GM23338 (cell line): ENCODE data around the gene WDR75. TPM values are rescaled to one million over a fixed set of nuclear protein-coding genes. Genes with fewer than 3 reads are reported as not detected.
A peak's percentile ranks its signal among the peaks of the same experiment; 100 is the strongest.

Experiments
- ATAC-seq: fragments of 200-7000 bp; cut with Tn5 transposase; 3 replicates; pipeline ENCODE4 v1.9.1; 2020
- DNase-seq: peaks from one replicate; pipeline ENCODE4 v3.0.0-alpha.2; 2015; ENCODE audit warnings: low spot score
- H2AFZ ChIP-seq: fragments of 200-600 bp; sonication (generic); 2 replicates; pipeline ENCODE4 v1.8.0; 2016; ENCODE audit warnings: antibody characterized with exemption, mild to moderate bottlenecking, moderate library complexity
- H3F3A ChIP-seq: fragments of 200-600 bp; sonication (generic); replicated peaks from 2 replicates; pipeline ENCODE4 v1.8.0; 2017; ENCODE audit warnings: antibody characterized with exemption, mixed run types, low read depth
- H3K27ac ChIP-seq: fragments of 200-600 bp; sonication (generic); 2 replicates; pipeline ENCODE4 v1.6.1; 2016; ENCODE audit warnings: low read depth
- H3K27me3 ChIP-seq: fragments of 200-600 bp; sonication (generic); 2 replicates; pipeline ENCODE4 v1.8.0; 2016; ENCODE audit warnings: mild to moderate bottlenecking, mixed run types, moderate library complexity; ENCODE audit not compliant: insufficient read depth
- H3K36me3 ChIP-seq: fragments of 200-600 bp; sonication (generic); 2 replicates; pipeline ENCODE4 v1.8.0; 2016; ENCODE audit warnings: mild to moderate bottlenecking; ENCODE audit not compliant: insufficient read depth
- H3K4me1 ChIP-seq: fragments of 200-600 bp; sonication (generic); 2 replicates; pipeline ENCODE4 v1.8.0; 2016; ENCODE audit warnings: mild to moderate bottlenecking, moderate library complexity; ENCODE audit not compliant: insufficient read depth
- H3K4me2 ChIP-seq: fragments of 200-600 bp; sonication (generic); 2 replicates; pipeline ENCODE4 v1.7.1; 2017; ENCODE audit warnings: mixed run types
- H3K4me3 ChIP-seq: fragments of 200-600 bp; sonication (generic); 2 replicates; pipeline ENCODE4 v1.6.1; 2016; ENCODE audit warnings: mixed run types
- H3K79me2 ChIP-seq: fragments of 200-600 bp; sonication (generic); replicated peaks from 2 replicates; pipeline ENCODE4 v1.8.0; 2017; ENCODE audit warnings: mild to moderate bottlenecking; ENCODE audit not compliant: insufficient read depth
- H3K9me2 ChIP-seq: fragments of 200-600 bp; sonication (generic); 2 replicates; pipeline ENCODE4 v1.8.0; 2017; ENCODE audit not compliant: insufficient read depth
- H4K20me1 ChIP-seq: fragments of 200-600 bp; sonication (generic); replicated peaks from 2 replicates; pipeline ENCODE4 v1.8.0; 2017; ENCODE audit warnings: mild to moderate bottlenecking; ENCODE audit not compliant: insufficient read depth
- H3K27ac Mint-ChIP-seq: 2 replicates; pipeline ENCODE4 v1.8.0; 2020; ENCODE audit warnings: inconsistent platforms, mild to moderate bottlenecking, moderate library complexity, mixed read lengths
- H3K27me3 Mint-ChIP-seq: 3 replicates; pipeline ENCODE4 v1.8.0; 2022; ENCODE audit warnings: low read depth, mild to moderate bottlenecking, moderate library complexity, mixed read lengths, inconsistent platforms; ENCODE audit not compliant: insufficient read depth, poor library complexity
- H3K36me3 Mint-ChIP-seq: 3 replicates; pipeline ENCODE4 v1.8.0; 2021; ENCODE audit warnings: low read depth, mild to moderate bottlenecking, inconsistent platforms, moderate library complexity, mixed read lengths
- H3K4me1 Mint-ChIP-seq: 3 replicates; pipeline ENCODE4 v1.8.0; 2020; ENCODE audit warnings: mild to moderate bottlenecking, inconsistent platforms, mixed read lengths
- H3K4me3 Mint-ChIP-seq: 3 replicates; pipeline ENCODE4 v1.8.0; 2021; ENCODE audit warnings: moderate library complexity, mild to moderate bottlenecking, inconsistent platforms, mixed read lengths
- H3K9me3 Mint-ChIP-seq: 3 replicates; pipeline ENCODE4 v1.8.0; 2020; ENCODE audit warnings: moderate library complexity, mild to moderate bottlenecking, inconsistent platforms, mixed read lengths
- CREB1 ChIP-seq: fragments of 250-450 bp; sonication (Bioruptor Pico); IDR thresholded peaks from 2 replicates; pipeline ENCODE4 v1.5.0; 2020; ENCODE audit warnings: low read depth, mild to moderate bottlenecking, moderate library complexity
- CTCF ChIP-seq, 2 experiments: fragments of 200-600 bp in 1 of 2; sonication (generic) in 1 of 2; conservative IDR thresholded peaks; 2 replicates each; pipeline versions ENCODE4 v1.5.1 to v1.6.1; 2016 to 2017; ENCODE audit warnings: antibody characterized with exemption in 2 of 2, low read depth in 2 of 2, mild to moderate bottlenecking in 2 of 2, moderate library complexity in 1 of 2
- ETS1 ChIP-seq: IDR thresholded peaks from 2 replicates; pipeline ENCODE4 v1.6.1; 2016; ENCODE audit warnings: antibody characterized with exemption
- EZH2 ChIP-seq: fragments of 200-600 bp; sonication (generic); IDR thresholded peaks from one replicate; pipeline ENCODE4 v1.8.0; 2017; ENCODE audit warnings: antibody characterized with exemption, mild to moderate bottlenecking, low read depth; ENCODE audit not compliant: unreplicated experiment
- EZH2phosphoT487 ChIP-seq: fragments of 200-600 bp; sonication (generic); IDR thresholded peaks from one replicate; pipeline ENCODE4 v1.8.1; 2018; ENCODE audit warnings: antibody characterized with exemption; ENCODE audit not compliant: unreplicated experiment
- NANOG ChIP-seq: IDR thresholded peaks from 2 replicates; pipeline ENCODE4 v1.6.1; 2016; ENCODE audit warnings: antibody characterized with exemption, borderline replicate concordance
- POLR2AphosphoS5 ChIP-seq: IDR thresholded peaks from 2 replicates; pipeline ENCODE4 v1.6.1; 2016; ENCODE audit warnings: antibody characterized with exemption, low read depth
- REST ChIP-seq: IDR thresholded peaks from one replicate; pipeline ENCODE4 v1.6.1; 2018; ENCODE audit warnings: antibody characterized with exemption; ENCODE audit not compliant: unreplicated experiment
- STAT1 ChIP-seq: IDR thresholded peaks from one replicate; pipeline ENCODE4 v1.6.1; 2016; ENCODE audit warnings: antibody characterized with exemption; ENCODE audit not compliant: unreplicated experiment
- ZNF114 ChIP-seq: fragments of 250-450 bp; sonication (Bioruptor Pico); IDR thresholded peaks from 2 replicates; pipeline ENCODE4 v1.5.0; 2020; ENCODE audit warnings: mild to moderate bottlenecking, moderate library complexity
- polyA plus RNA-seq: library from polyadenylated mRNA; unstranded; fragments of >200 nt; fragmentation: Nextera tagmentation; extraction: Ambion mirVana; gene quantifications from 2 replicates; pipeline ENCODE4 v1.2.1, GENCODE V29; 2016
- total RNA-seq: library from RNA; depleted of rRNA; stranded (reverse); fragments of >200 nt; shearing (Covaris generic); gene quantifications from 2 replicates; pipeline ENCODE4 v1.2.3, GENCODE V29; 2014

WDR75 gene
- total and polyA plus RNA-seq, 2 experiments from 2014 or later, result 57.2 to 80.9 TPM

GRCh38 chr2:189407281-189408209 lies 33.7 kb upstream of the WDR75 start:
- Histone ChIP-seq H4K20me1 (no peaks in the 10 kb centered on the region), H3K9me2 (no peaks in the 10 kb centered on the region), H3F3A (no peaks in the 10 kb centered on the region), H3K4me3 (no peak overlapping the region), H3K27me3 (no peaks in the 10 kb centered on the region), H3K79me2 (no peaks in the 10 kb centered on the region), H3K4me2 (no peak overlapping the region), H3K36me3 (no peaks in the 10 kb centered on the region), H3K27ac (no peak overlapping the region), H2AFZ (peak overlapping the region; percentile 48; the same call in 1 of the 2 replicates), H3K4me1 (peaks cover 10% of the 10 kb centered on the region; the same call in 1 of the 2 replicates)
- peak overlapping the region; percentile 51 for H3K27ac Mint-ChIP-seq
- H3K36me3 Mint-ChIP-seq, result no peaks in the 10 kb centered on the region
- H3K27me3 Mint-ChIP-seq, result no peaks in the 10 kb centered on the region
- no peak for TF ChIP-seq EZH2
- TF ChIP-seq STAT1, result no peak
- TF ChIP-seq REST, result no peak
- TF ChIP-seq POLR2AphosphoS5, result no peak
- no peak for TF ChIP-seq ETS1
- ATAC-seq (no peak), DNase-seq (no peak)
- H3K4me3 Mint-ChIP-seq, result no peak overlapping the region
- no peaks in the 10 kb centered on the region for H3K9me3 Mint-ChIP-seq
- H3K4me1 Mint-ChIP-seq, result peaks cover 18% of the 10 kb centered on the region

- H3K36me3 ChIP-seq, result no peaks in the 10 kb centered on the region
- no peak overlapping the region for H3K4me2 ChIP-seq
- H3K9me3 Mint-ChIP-seq, result no peaks in the 10 kb centered on the region
- no peak for DNase-seq
- peaks cover 18% of the 10 kb centered on the region for H3K4me1 Mint-ChIP-seq
- H4K20me1 ChIP-seq, result no peaks in the 10 kb centered on the region
- no peak overlapping the region for H3K4me3 Mint-ChIP-seq
- H3K27me3 Mint-ChIP-seq, result no peaks in the 10 kb centered on the region
- no peak overlapping the region for H3K4me3 ChIP-seq
- no peak overlapping the region for H3K27ac ChIP-seq
- no peaks in the 10 kb centered on the region for H3K9me2 ChIP-seq
- no peaks in the 10 kb centered on the region for H3K79me2 ChIP-seq
- H3K4me1 ChIP-seq, result peaks cover 10% of the 10 kb centered on the region; the same call in 1 of the 2 replicates
- H2AFZ ChIP-seq, result no peak overlapping the region
- no peaks in the 10 kb centered on the region for H3K27me3 ChIP-seq
- no peak for ATAC-seq
- H3K27ac Mint-ChIP-seq, result peak overlapping the region; percentile 50; the same call in 1 of the 2 replicates
- no peaks in the 10 kb centered on the region for H3K36me3 Mint-ChIP-seq
- no peaks in the 10 kb centered on the region for H3F3A ChIP-seq
- TF ChIP-seq CREB1, result no peak
- no peak for TF ChIP-seq ETS1
- TF ChIP-seq ZNF114, result no peak
- TF ChIP-seq REST, result no peak
- TF ChIP-seq NANOG, result no peak
- no peak for TF ChIP-seq STAT1
- TF ChIP-seq EZH2, result no peak
- TF ChIP-seq CTCF (conservative IDR thresholded peaks at IDR 0.05; ENCODE audit: low read depth in 2 of 2), result no peak
- no peak for TF ChIP-seq EZH2phosphoT487
Measured at GRCh38 chr2:189408294-189408693, 33.0 kb upstream of the WDR75 start.
